NT2/D1 (cell line): ENCODE data around the gene KCNN3.

ENCODE experiments used
- DNase-seq: peaks from one replicate; pipeline ENCODE4 v3.0.0-alpha.2; 2011; ENCODE audit warnings: low read depth, low spot score
- H3K27me3 ChIP-seq: 2 replicates; pipeline ENCODE4 v1.6.0; 2011; ENCODE audit warnings: mild to moderate bottlenecking; ENCODE audit not compliant: insufficient read length, insufficient read depth
- H3K36me3 ChIP-seq: 2 replicates; pipeline ENCODE4 v1.6.1; 2011; ENCODE audit warnings: mild to moderate bottlenecking, low read length, mixed read lengths; ENCODE audit not compliant: insufficient read depth, insufficient read length
- H3K4me1 ChIP-seq: 2 replicates; pipeline ENCODE4 v1.5.1; 2011; ENCODE audit not compliant: insufficient read depth, insufficient read length
- H3K4me3 ChIP-seq: 2 replicates; pipeline ENCODE4 v1.5.1; 2011; ENCODE audit warnings: low read depth; ENCODE audit not compliant: insufficient read length
- H3K9ac ChIP-seq: 2 replicates; pipeline ENCODE4 v1.6.0; 2011; ENCODE audit warnings: low read depth; ENCODE audit not compliant: insufficient read length
- H3K9me3 ChIP-seq: 2 replicates; pipeline ENCODE4 v1.5.1; 2011; ENCODE audit warnings: mild to moderate bottlenecking, low read length; ENCODE audit not compliant: insufficient read depth
- SUZ12 ChIP-seq: IDR thresholded peaks from 2 replicates; pipeline ENCODE4 v1.6.1; 2011; ENCODE audit not compliant: insufficient read length, insufficient read depth; ENCODE audit errors: extremely low read depth
- YY1 ChIP-seq: IDR thresholded peaks from 2 replicates; pipeline ENCODE4 v1.6.1; 2011; ENCODE audit not compliant: insufficient read length, insufficient read depth
- ZNF274 ChIP-seq: IDR thresholded peaks from 2 replicates; pipeline ENCODE4 v1.6.1; 2011; ENCODE audit warnings: mild to moderate bottlenecking, low read depth, low read length

Gene KCNN3

DNA sequence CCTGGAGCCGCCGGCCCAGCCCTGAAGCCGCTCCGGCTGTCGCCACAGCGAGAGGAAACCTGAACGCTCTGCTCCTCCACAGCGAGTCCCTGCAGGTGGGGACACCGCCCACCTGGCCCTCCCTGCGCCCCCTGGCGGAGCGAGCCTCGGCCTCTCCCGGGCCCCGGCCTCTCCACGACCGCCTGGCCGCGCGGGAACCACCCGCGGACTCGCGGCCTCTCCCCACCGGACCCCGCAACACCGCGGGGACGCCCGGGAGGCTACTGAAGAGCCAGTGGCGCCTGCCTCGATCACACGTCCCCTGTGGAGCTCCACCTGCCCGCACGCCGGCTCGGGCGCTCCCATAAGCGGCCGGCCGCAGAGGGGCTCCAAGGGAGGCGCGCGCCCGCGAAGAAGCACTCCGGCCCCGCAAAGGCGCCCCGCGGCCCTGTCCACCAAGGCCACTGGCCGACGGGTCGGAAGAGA is 109.6 kb downstream of the KCNN3 start:
- H3K4me1 ChIP-seq: peaks cover 2% of the 10 kb centered on the region
- DNase-seq: no peak
- peaks cover 47% of the 10 kb centered on the region for H3K27me3 ChIP-seq
- peak overlapping the region; percentile 54 for H3K4me3 ChIP-seq
- H3K9ac ChIP-seq: peak overlapping the region; percentile 76
- TF ChIP-seq SUZ12 (peak; percentile 43), ZNF274 (no peak)
- H3K9me3 ChIP-seq: no peaks in the 10 kb centered on the region
- H3K36me3 ChIP-seq: no peaks in the 10 kb centered on the region

DNA sequence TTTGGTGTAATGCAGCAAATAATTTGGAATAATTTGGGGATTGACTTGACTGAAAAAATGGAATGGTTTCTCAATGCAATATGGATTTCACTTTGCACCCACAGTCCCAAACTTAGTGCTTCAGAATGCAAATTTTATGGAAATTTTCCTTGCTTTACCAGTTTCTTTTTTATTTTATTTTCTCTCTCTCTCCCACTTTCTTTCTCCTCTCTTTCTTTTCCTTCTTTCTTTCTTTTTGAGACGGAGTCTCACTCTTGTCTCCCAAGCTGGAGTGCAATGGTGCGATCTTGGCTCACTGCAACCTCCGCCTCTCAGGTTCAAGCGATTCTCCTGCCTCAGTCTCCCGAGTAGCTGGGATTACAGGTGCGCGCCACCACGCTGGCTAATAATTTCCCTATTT is 110.3 kb downstream of the KCNN3 start:
- Histone ChIP-seq H3K4me3 (no peak overlapping the region), H3K36me3 (no peaks in the 10 kb centered on the region), H3K4me1 (peaks cover 2% of the 10 kb centered on the region), H3K27me3 (peaks cover 47% of the 10 kb centered on the region), H3K9ac (no peak overlapping the region), H3K9me3 (no peaks in the 10 kb centered on the region)
- no peak for DNase-seq
- no peak for TF ChIP-seq SUZ12
- TF ChIP-seq YY1: no peak
- no peak for TF ChIP-seq ZNF274

- H3K4me3 ChIP-seq: no peak overlapping the region
- no peaks in the 10 kb centered on the region for H3K9me3 ChIP-seq
- TF ChIP-seq YY1: no peak
- no peak for TF ChIP-seq ZNF274
- no peak for TF ChIP-seq SUZ12
- H3K9ac ChIP-seq: no peak overlapping the region
- no peaks in the 10 kb centered on the region for H3K36me3 ChIP-seq
- peaks cover 2% of the 10 kb centered on the region for H3K4me1 ChIP-seq
- no peak for DNase-seq
- peaks cover 50% of the 10 kb centered on the region for H3K27me3 ChIP-seq
Observed at GRCh38 chr1:154759196-154759595, 110.9 kb downstream of the KCNN3 start.

GRCh38 chr1:154758346-154758745 is 111.7 kb downstream of the KCNN3 start:
- TF ChIP-seq SUZ12: no peak
- no peak for TF ChIP-seq ZNF274
- TF ChIP-seq YY1: no peak
- no peaks in the 10 kb centered on the region for H3K9me3 ChIP-seq
- H3K27me3 ChIP-seq: peaks cover 52% of the 10 kb centered on the region
- no peak overlapping the region for H3K4me3 ChIP-seq
- no peak overlapping the region for H3K9ac ChIP-seq
- peaks cover 2% of the 10 kb centered on the region for H3K4me1 ChIP-seq
- no peaks in the 10 kb centered on the region for H3K36me3 ChIP-seq
- DNase-seq: no peak

- Histone ChIP-seq H3K27me3 (peaks cover 45% of the 10 kb centered on the region), H3K9ac (no peak overlapping the region), H3K9me3 (no peaks in the 10 kb centered on the region), H3K4me3 (no peak overlapping the region), H3K4me1 (peaks cover 2% of the 10 kb centered on the region), H3K36me3 (no peaks in the 10 kb centered on the region)
- DNase-seq: no peak
- TF ChIP-seq SUZ12 (no peak), ZNF274 (no peak), YY1 (no peak)
Observed at GRCh38 chr1:154756793-154757548, 113.1 kb downstream of the KCNN3 start.

- Histone ChIP-seq H3K36me3 (no peaks in the 10 kb centered on the region), H3K4me3 (no peak overlapping the region), H3K9me3 (no peaks in the 10 kb centered on the region), H3K27me3 (peaks cover 39% of the 10 kb centered on the region), H3K4me1 (peaks cover 6% of the 10 kb centered on the region), H3K9ac (no peak overlapping the region)
- DNase-seq: no peak
- no peak for TF ChIP-seq SUZ12
- TF ChIP-seq YY1: no peak
- TF ChIP-seq ZNF274: no peak
Observed at GRCh38 chr1:154755858-154756730, 114.0 kb downstream of the KCNN3 start.

DNA sequence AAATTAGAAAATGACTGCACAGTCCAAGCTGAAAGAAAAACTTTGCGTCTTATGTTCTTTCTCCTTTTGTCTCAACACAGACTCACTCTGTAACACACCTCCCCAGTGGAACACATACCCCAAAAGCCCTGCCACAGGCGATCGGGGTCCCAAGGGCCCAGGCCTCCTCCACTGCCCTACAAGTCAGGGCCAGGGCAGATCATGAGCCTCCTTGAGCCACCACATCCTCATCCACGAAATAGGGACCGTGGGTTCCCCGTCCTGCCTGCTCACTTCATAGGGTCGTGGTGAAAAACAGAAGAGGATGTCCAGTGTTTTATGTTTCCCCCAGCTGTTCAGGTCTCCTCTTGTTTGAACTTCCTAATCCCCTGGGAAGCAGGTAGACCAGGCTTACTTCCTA is 116.7 kb downstream of the KCNN3 start:
- DNase-seq: no peak
- H3K9me3 ChIP-seq: no peaks in the 10 kb centered on the region
- H3K36me3 ChIP-seq: no peaks in the 10 kb centered on the region
- peaks cover 20% of the 10 kb centered on the region for H3K4me1 ChIP-seq
- peaks cover 14% of the 10 kb centered on the region for H3K27me3 ChIP-seq
- H3K4me3 ChIP-seq: no peak overlapping the region
- H3K9ac ChIP-seq: no peak overlapping the region
- TF ChIP-seq YY1 (no peak), SUZ12 (no peak), ZNF274 (no peak)
